Pancreas (tissue), 10 donors: Measurements from ENCODE around the gene HNRNPM. TPM values are rescaled to one million over a fixed set of nuclear protein-coding genes. Genes with fewer than 3 reads are reported as not detected.
A peak's percentile ranks its signal among the peaks of the same experiment; 100 is the strongest.
"Not testable (repeated sequence)": the region's sequence is repeated elsewhere in the genome, so short reads cannot be mapped to it uniquely, and the experiment has no call there.

ENCODE experiments used
- ATAC-seq, 4 donors: fragments of 200-7000 bp; cut with Tn5 transposase; one replicate each; pipeline versions ENCODE4 v1.8.0 to v1.9.1; 2020; ENCODE audit warnings: mild to moderate bottlenecking in 4 of 4, moderate library complexity in 4 of 4
- DNase-seq, 6 donors: peaks; one replicate each; pipeline ENCODE4 v3.0.0-alpha.2; 2020
- FAIRE-seq: peaks from 2 replicates; lab custom pipeline; 2012; peaks lifted over from hg19 to GRCh38; lab: Jason Lieb, UNC
- H3K27ac ChIP-seq, 4 donors: fragments of 200-600 bp; sonication (generic); 1 replicate in 3 of 4; 2 replicates in 1 of 4; pipeline versions ENCODE4 v1.5.0 to v1.8.0; 2020
- H3K27me3 ChIP-seq, 4 donors: fragments of 200-600 bp; one replicate each; pipeline ENCODE4 v1.8.0; 2021
- H3K36me3 ChIP-seq, 3 donors: fragments of 200-600 bp; sonication (generic) in 1 of 3; one replicate each; pipeline versions ENCODE4 v1.5.0 to v1.8.0; 2020 to 2021
- H3K4me1 ChIP-seq, 3 donors: fragments of 200-600 bp; one replicate each; pipeline ENCODE4 v1.8.0; 2021
- H3K4me3 ChIP-seq, 4 donors: fragments of 200-600 bp; sonication (generic) in 2 of 4; one replicate each; pipeline versions ENCODE4 v1.5.0 to v1.8.0; 2020 to 2021
- H3K9me3 ChIP-seq, 4 donors: fragments of 200-600 bp; one replicate each; pipeline ENCODE4 v1.8.0; 2021
- WGBS, 2 donors: extraction: QIAGEN DNeasy Blood & Tissue Kit; methylation state at CpG; one replicate each; pipeline ENCODE4 v1.1.7; 2013; 5-methylcytosine and 5-hydroxymethylcytosine counted together
- intact Hi-C, 3 donors: fragments of 100-400 bp; cut with DNase I; formaldehyde crosslinking; loops; one replicate each; pipeline versions ENCODE4 v1.11.1 to v1.14.2; 2022
- polyA plus RNA-seq, 2 donors: library from polyadenylated mRNA; stranded (reverse); fragments of 200-250 nt; gene quantifications; one replicate each; pipeline ENCODE4 v1.2.3, GENCODE V29; 2013
- total RNA-seq, 6 donors: library from RNA; stranded (reverse); fragmentation: NEBNext Ultra II Directional in 4 of 6; extraction: Animal tissue kit (Norgen Biotek cat#: 25700) in 4 of 6; gene quantifications; one replicate each; pipeline versions ENCODE4 v1.2.1 to v1.2.4, GENCODE V29; 2021 to 2023
- TF ChIP-seq, protein P1 (sequence below), 4 donors: fragments of 200-600 bp; sonication (generic) in 3 of 4; IDR thresholded peaks; one replicate each; pipeline versions ENCODE4 v1.5.0 to v1.8.0; 2021; ENCODE audit warnings: antibody characterized with exemption in 4 of 4
- donor health status: healthy with polysubstance abuse.
- donor health status: DM: no; HTN: no; CAD: no; lungs with moderate emphysema.
- donor health status: DM: no; HTN: no; CAD: no.
- donor health status: control.
- donor health status: control.
- donor health status: Bipolar disorder and iron deficiency.
- donor health status: DM: yes; HTN: yes; CAD: no.
- donor health status: DM: no; HTN: no; CAD: no.
- donor health status: DM: no; HTN: no; CAD: no.
- donor health status: DM: yes; HTN: yes; CAD: no.

The HNRNPM gene
- total and polyA plus RNA-seq, 8 donors, result 44.5 to 90.1 (median 66.6) TPM

DNA sequence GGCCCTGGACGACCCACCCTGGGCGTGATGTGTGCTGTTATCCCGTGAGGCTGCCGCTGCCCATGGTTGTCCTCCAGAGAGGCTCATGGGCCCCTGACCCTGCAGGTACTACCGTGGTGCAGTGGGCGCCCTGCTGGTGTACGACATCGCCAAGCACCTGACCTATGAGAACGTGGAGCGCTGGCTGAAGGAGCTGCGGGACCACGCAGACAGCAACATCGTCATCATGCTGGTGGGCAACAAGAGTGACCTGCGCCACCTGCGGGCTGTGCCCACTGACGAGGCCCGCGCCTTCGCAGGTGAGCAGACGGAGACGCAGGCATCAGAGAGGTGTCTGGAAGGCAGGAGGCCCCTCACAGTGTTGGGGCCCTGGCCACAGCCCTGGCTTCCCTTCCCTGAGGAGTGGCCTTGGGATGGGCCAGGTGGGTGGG lies 42.8 kb upstream of the HNRNPM start:
- FAIRE-seq (no peak), ATAC-seq (no peak), DNase-seq (peak in 1 of 6 donors; percentile 73)
- Histone ChIP-seq H3K4me1 (peaks cover 1 to 6% (median 2%) of the 10 kb centered on the region in 3 donors), H3K27ac (no peak overlapping the region), H3K4me3 (no peak overlapping the region), H3K9me3 (no peaks in the 10 kb centered on the region), H3K36me3 (peaks cover 3 to 48% (median 24%) of the 10 kb centered on the region in 3 donors), H3K27me3 (no peaks in the 10 kb centered on the region)
- intact Hi-C loops, result loop anchor here in 2 of 3 donors (10.0 kb wide), 1 partner anchor 47 kb away; no protein-coding TSS in a partner anchor
- TF ChIP-seq, protein P1, sequence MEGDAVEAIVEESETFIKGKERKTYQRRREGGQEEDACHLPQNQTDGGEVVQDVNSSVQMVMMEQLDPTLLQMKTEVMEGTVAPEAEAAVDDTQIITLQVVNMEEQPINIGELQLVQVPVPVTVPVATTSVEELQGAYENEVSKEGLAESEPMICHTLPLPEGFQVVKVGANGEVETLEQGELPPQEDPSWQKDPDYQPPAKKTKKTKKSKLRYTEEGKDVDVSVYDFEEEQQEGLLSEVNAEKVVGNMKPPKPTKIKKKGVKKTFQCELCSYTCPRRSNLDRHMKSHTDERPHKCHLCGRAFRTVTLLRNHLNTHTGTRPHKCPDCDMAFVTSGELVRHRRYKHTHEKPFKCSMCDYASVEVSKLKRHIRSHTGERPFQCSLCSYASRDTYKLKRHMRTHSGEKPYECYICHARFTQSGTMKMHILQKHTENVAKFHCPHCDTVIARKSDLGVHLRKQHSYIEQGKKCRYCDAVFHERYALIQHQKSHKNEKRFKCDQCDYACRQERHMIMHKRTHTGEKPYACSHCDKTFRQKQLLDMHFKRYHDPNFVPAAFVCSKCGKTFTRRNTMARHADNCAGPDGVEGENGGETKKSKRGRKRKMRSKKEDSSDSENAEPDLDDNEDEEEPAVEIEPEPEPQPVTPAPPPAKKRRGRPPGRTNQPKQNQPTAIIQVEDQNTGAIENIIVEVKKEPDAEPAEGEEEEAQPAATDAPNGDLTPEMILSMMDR (IDR thresholded peaks at IDR 0.05), result no peak
- 94 to 95% methylated on average over 21 of the region's 21 CpGs for WGBS, 2 donors

- whole genome bisulfite sequencing, 2 donors, result 94 to 95% methylated on average over 44 of the region's 44 CpGs
- Histone ChIP-seq H3K27me3 (no peaks in the 10 kb centered on the region), H3K4me1 (no peaks in the 10 kb centered on the region), H3K9me3 (no peaks in the 10 kb centered on the region), H3K27ac (no peak overlapping the region), H3K36me3 (peaks cover 3 to 48% (median 24%) of the 10 kb centered on the region in 3 donors), H3K4me3 (no peak overlapping the region)
- TF ChIP-seq, protein P1 (IDR thresholded peaks at IDR 0.05), result no peak
- FAIRE-seq, result no peak
- peak in 1 of 6 donors; percentile 71 for DNase-seq
- intact Hi-C loops, result loop anchor here in 2 of 3 donors (10.0 kb wide), 1 partner anchor 48 kb away; no protein-coding TSS in a partner anchor
- ATAC-seq, result no peak
These were observed 41.5 kb upstream of the HNRNPM start for GRCh38 chr19:8403098-8403819.

DNA sequence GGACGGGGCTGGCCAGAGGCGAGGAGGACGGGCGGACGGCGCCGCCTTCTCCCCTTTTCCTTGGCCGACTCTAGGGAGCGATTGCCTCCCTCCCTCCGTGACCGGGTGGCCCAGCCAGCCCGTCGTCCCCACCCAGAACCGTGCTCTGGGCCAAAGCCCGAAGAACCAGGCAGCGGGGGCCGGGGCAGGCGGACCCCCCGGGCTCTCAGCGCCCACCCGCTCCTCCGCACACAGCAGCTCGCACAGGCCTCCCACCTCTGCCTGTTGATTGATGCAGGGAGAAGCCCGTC lies 41.0 kb upstream of the HNRNPM start:
- Histone ChIP-seq H3K9me3 (no peaks in the 10 kb centered on the region), H3K4me3 (no peak overlapping the region), H3K4me1 (no peaks in the 10 kb centered on the region), H3K27me3 (no peaks in the 10 kb centered on the region), H3K36me3 (peaks cover 3 to 48% (median 24%) of the 10 kb centered on the region in 3 donors), H3K27ac (no peak overlapping the region)
- ATAC-seq (no peak), DNase-seq (peak in 1 of 6 donors; percentile 67), FAIRE-seq (no peak)
- intact Hi-C loops, result loop anchor here in 2 of 3 donors (10.0 kb wide), 1 partner anchor 49 kb away; no protein-coding TSS in a partner anchor
- 78 to 92% methylated on average over 11 to 24 of the region's 24 CpGs for WGBS, 2 donors
- TF ChIP-seq, protein P1 (IDR thresholded peaks at IDR 0.05), result no peak

GRCh38 chr19:8404391-8405151 lies 40.2 kb upstream of the HNRNPM start:
- TF ChIP-seq, protein P1 (IDR thresholded peaks at IDR 0.05), result no peak
- 79 to 83% methylated on average over 18 of the region's 18 CpGs for WGBS, 2 donors
- intact Hi-C loops, result loop anchor here in 2 of 3 donors (10.0 kb wide), 1 partner anchor 50 kb away; no protein-coding TSS in a partner anchor
- H3K9me3 ChIP-seq, result no peaks in the 10 kb centered on the region
- FAIRE-seq (no peak), DNase-seq (peak in 3 of 6 donors; percentile 41 to 75 (median 42)), ATAC-seq (peak in 3 of 4 donors; percentile 25 to 78 (median 67))
- peaks cover 3 to 48% (median 24%) of the 10 kb centered on the region in 3 donors for H3K36me3 ChIP-seq
- no peak overlapping the region for H3K4me3 ChIP-seq
- no peaks in the 10 kb centered on the region for H3K4me1 ChIP-seq
- H3K27ac ChIP-seq, result peak overlapping the region in 1 of 4 donors; percentile 34
- H3K27me3 ChIP-seq, result no peaks in the 10 kb centered on the region

DNA sequence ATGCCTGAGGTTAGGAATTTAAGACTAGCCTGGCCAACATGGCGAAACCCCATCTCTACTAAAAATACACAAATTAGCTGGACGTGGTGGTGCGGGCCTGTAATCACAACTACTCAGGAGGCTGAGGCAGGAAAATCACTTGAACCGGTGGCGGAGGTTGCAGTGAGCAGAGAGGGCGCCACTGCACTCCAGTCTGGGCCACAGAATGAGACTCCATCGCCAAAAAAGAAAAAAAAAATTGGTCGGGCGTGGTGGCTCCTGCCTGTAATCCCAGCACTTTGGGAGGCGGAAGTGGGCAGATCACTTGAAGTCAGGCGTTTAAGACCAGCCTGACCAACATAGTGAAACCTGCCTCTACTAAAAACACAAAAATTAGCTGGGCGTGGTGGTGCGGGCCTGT lies 34.1 kb upstream of the HNRNPM start:
- H3K27me3 ChIP-seq, ATAC-seq, H3K4me3 ChIP-seq, intact Hi-C loops, DNase-seq, FAIRE-seq, H3K27ac ChIP-seq, H3K9me3 ChIP-seq, H3K4me1 ChIP-seq, H3K36me3 ChIP-seq: not testable (repeated sequence)
- 87 to 88% methylated on average over 13 of the region's 13 CpGs for WGBS, 2 donors
